G401.6 (cell line): Measurements from ENCODE around the gene PCF11.

ENCODE experiments used
- FAIRE-seq: peaks from 2 replicates; lab custom pipeline; 2012; peaks lifted over from hg19 to GRCh38; lab: Jason Lieb, UNC

Gene PCF11

DNA sequence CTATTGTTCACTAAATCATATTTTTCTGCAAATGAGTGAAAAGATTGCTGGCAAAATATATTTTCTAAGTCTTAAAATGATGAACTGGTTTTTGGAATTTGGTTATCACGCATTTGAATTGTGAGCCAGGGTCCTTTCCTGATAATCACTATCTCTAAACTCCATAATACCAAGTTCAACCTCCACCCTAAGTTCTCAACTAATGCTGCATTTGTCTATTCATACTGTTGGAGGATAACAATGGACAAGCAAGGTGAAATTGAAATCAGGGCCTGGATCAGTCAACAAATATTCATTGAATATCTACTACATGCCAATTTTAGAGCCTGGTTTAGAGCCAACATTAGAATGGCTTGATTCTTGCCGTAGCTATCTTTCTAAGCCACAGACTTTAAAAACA is 4.7 kb upstream of the PCF11 start:
- FAIRE-seq: no peak

DNA sequence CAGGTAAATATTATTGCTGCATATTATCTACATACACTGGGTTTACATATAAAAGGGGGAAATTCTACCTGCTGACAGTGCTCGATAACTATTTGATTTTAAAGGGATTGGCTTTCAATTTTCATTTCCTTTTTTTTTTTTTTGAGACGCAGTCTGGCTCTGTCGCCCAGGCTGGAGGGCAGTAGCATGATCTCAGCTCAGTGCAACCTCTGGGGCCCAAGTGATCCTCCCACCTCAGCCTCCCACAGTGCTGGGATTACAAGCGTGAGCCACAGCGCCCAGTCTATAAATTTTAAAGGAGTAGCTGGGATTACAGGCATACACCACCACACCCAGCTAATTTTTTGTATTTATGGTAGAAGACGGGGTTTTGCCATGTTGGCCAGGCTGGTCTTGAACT is 3.2 kb upstream of the PCF11 start:
- FAIRE-seq: no peak

DNA sequence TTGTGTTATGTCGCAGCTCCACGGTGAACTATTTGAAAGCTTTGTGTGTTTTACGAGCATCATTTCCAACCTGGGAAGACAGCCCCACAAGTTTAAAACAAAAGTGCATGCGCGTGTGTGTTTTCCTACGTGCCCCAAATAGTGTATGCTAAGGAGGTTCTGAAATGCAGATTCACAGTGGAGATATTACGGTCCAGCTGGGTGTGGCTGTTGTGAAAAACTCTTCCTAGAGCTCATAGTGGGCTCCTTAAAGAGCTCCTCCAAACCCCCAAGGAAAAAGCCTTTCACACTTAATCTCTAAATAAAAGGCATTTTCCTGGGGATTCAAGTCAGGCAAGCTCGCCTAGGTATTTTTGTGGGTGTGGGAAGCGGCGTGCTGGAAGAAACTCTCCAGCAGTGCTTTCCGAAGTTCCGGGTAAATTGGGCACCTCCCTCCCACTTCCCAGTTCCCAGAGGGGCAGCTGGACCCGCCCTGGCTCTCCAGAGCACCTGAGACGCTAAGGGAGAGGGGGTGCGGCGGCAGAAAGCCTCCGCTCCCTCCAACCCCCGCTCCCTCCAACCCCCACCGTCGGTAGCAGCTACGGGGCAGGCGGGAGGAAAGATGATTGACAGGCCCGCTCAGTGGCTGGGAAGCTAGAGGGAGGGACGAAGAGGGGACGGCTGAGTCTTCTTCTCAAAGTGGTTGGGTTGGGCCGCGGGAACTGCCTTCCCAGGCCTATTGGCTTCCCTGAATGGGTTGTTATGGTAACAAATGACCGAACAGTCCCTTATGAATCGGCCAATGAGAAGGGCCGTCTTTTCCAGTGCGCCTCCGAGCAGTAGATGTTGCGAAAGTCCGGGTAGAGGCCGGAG is 561 bp upstream of the PCF11 start:
- FAIRE-seq: peak; percentile 99

DNA sequence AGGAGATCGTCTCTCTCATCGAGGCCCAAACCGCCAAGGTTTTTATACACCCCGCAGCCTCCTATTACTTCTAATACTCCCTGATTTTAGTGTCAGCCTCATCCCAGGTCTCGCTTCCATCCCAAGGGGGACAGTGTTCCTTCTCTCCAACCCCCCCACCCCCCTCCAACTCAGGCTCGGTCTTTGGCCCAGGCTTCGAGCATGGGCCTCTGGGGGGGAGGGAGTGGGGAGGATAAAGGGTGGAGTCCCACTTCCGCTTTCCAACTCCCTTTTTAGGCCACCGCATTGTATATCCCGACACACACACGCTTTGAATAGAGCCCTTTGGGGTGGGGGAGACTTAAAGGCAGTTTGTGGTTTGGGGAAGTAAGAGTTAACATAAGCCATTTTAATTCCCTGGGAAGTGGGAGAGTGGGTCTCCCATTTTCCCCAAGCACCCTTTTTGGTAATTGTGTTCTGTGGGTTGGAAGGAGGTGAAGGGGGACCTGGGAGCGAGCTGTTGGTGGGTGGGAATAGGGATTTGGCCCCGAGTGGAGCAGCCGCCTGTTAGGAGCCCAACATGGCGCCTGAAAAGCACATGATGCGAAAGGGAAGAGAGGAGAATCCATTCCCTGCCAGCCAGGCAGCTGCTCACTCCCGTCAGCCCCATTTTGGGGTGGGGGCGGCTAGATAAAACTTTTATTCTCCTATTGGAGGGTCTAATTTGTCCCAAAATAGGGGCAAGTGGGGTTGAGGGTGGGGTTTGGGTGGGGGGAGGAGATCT is 844 bp downstream of the PCF11 start:
- no peak for FAIRE-seq

DNA sequence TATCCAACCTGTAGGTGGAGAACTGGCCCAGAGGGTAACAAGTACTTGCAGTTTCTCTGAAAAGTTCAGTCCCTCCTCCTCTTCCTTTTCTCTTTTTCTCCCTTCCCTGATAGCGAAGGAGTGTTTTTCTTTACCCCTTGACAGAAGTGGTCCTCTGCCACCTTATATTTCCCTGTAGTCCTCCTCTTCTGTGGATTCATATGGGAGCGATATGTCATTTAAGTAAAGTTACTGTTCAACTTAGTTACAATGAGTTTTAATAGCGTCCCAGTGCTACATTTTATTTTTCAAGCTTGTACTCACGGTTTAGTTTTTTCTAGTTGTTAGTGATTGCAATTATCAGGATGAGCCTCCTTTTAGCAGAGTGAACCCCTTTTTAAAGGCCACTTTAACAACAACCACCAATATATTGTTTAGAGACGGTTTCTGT is 1.4 kb downstream of the PCF11 start:
- no peak for FAIRE-seq

DNA sequence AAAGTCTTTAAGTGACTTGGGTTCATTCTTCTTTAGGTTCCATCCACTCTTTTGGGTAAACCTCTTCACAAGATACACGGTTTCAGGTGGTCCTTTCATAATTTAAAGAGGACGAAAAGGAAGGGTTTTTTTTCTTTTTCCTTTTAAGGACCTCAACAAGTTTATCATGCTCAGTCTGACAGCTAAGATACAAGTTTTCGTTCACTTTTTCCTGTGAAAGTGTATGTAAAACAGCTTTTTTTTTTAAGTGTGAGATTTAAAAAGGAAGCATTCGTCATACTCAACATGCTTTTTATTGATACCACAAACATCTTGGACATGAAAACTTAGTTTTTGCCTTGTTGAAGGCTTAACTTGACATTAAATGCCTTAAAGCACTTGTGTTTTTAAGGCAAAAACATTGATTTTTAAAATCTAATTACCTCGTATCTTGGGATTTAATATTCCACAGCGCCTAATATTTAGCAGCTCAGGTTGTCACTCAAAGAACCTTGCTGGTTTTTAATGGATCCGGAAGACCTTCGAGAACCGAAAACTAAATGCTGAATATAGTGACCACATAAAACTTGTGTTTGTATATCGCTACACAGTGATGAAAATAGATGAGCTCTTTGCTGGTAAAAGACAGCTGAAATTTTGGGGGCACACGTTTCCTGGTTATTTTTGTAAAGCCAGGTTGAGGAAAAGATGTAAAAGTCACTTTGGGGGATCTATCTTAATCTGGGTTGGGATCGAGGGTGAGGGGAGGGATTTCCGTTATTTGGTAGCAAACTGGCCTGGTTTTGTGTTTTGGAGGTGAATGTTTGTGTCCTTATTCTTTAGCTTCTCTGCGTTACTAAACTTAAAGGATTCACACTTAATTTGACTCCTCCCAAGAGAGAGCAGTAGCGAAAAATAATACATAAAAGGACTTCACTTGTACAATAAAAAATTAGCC is 2.3 kb downstream of the PCF11 start:
- no peak for FAIRE-seq

DNA sequence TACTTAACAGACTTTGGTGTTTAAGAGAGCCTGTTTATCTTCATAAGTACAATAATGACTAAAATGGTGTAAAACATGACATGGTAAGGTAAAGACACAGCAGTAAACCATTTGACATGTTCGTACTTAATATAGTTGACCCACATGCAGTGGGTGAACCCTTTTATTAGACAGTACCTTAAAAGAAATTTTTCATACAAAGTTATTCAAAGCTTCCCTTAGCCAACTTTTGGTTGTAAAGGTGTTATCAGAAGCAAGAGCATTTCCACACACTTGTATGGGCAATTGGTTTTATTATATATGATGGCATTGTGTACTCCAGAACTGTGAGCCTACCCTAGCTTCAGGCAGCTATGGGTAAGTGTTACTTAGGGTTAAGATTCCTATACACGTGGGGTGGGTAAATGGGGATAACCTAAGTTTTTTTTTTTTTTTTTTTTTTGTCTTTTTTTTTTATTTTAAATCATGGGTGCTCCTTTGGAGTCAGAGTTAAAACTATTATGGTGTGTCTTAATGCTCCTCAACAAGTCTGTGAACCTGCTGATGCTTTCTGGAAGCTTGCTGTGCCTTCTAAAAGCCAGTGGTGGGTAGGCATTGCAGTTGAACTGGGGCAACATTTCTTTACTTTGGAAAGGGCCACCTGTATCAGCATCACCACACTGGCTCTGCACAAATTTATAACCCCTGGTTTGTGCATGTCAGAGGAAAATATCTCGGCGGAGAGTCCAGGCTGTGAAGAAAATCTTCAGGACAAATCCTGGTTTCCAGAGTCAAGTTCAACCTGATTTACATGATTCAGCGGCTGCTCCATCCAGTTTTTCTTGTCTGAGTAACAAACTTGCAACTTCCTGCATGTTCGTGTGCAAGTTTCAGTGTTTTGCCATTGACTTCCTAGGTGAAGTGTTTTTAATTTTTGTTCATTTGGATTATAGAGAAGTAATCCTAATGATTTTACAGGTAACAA is 3.3 kb downstream of the PCF11 start:
- no peak for FAIRE-seq

DNA sequence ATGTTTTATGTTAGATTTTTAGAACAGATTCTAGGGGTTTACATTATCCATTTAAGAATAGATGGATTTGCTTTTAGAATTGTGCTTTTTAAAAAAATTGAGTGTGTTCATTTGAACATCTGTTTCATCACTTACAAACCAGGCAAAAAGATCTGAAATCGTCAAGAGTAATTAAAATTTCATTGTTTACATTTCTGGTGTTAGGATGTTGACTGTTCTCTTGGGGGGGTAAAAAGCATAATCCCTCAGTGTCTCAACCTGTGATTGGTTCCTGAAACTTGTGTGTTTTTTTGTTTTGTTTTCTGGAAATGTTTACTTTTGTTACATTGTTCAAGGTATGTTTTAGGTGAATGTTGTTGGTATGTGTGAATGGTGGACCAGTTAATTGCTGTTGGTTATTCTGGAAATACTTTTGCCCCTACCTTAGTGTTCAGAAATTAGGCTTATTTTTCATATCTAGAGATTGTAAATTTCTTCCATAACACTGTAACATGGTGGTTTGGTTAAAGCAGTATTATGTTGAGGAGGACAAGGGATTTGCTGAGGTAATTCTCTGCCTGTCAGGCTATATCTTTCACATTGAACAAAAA is 4.8 kb downstream of the PCF11 start:
- no peak for FAIRE-seq

DNA sequence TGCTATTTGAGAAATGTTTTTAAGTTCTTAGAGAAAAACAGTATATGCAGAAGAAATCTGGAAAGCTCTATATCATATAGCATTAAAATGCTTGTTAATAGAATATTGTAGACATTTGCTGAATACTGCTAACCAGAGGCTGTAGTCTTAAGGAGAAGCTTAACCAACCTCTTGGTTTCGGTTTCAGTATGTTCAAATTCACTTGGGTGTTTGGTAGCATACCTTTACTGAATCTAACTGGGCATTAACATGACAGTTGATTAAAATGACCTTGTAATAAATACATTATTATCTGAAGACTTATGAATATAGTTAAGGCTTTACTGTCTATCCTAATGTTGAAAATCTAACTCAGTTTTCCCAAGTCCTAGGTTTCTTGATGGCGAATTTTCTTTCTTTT is 5.4 kb downstream of the PCF11 start:
- FAIRE-seq: no peak

DNA sequence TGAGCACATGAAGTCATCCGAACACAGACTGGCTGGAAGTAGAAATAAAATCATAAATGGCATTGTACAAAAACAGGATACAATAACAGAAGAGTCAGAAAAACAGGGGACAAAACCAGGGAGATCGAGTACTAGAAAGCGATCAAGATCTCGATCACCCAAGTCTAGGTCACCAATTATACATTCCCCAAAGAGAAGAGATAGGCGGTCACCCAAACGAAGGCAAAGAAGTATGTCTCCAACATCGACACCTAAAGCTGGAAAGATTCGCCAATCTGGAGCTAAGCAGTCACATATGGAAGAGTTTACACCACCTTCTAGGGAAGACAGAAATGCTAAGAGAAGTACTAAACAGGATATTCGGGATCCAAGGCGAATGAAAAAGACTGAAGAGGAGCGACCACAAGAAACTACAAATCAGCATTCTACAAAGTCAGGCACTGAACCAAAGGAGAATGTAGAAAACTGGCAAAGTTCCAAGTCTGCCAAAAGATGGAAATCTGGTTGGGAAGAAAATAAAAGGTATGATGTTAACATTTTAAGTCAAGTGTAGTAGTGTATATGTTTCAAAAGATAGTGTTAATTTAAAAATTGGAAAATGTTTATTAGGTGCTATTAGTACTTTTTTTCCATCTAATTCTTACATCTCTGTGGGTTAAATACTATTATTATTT is 9.4 kb downstream of the PCF11 start:
- FAIRE-seq: peak; percentile 17

DNA sequence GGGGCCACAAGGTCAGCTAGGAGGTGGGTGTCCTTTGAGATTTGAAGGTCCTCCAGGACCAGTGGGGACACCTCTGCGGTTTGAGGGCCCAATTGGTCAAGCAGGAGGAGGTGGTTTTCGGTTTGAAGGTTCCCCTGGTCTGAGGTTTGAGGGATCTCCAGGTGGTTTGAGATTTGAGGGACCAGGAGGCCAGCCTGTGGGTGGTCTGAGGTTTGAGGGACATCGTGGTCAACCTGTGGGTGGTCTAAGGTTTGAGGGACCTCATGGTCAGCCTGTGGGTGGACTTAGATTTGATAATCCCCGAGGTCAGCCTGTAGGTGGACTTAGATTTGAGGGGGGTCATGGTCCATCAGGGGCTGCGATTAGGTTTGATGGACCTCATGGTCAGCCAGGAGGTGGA is 11.8 kb downstream of the PCF11 start:
- FAIRE-seq: no peak

DNA sequence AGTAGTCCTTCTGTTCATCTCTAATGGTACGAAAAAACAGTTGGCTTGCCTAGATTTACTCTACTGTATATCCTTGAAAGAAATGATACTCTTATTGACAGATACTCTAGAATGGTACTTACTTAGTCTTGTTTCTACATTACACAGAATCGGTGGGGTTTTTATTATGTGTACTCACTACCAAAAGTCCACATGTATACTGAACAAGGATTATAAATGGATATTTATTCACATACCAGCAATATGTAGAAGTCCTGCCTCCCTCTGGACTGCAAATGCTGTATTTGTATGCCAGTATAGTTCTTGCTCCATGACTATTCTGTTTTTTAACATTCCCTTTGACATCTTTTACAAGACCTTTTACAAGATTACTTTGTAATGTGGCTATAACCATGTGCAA is 13.9 kb downstream of the PCF11 start:
- no peak for FAIRE-seq

DNA sequence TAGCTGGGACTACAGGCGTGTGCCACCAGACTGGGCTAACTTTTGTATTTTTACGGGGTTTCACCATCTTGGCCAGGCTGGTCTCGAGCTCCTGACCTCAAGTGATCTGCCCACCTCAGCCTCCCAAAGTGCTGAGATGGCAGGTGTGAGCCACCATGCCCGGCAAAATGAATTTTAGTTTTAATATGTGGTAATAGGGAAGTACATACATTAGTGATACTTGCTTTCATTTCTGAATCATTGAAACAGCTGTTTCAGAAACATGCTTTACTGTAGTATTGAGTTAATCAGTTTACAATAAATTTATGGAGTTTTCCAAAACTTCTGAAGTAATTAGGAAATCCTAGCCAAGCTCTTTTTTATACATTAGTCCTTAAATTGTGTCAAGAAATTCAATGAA is 15.6 kb downstream of the PCF11 start:
- FAIRE-seq: no peak

DNA sequence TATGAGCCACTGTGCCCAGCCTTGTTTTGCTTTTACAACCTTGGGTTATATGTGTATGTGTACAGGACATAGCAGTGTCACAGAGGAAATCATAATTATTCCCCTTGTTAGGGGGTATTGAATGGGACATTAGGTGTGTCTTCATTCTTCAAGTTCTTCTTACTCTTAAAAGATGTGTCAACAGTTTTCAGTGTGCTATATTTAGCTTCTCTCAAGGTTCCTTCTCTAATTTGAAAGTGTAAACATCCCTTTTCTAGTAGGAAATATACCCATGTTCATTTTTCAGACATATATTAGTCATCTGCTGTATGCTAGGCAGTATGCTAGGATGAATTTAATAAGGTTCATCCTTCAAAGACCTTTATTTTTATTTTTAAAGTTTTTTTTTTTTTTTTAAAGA is 17.1 kb downstream of the PCF11 start:
- FAIRE-seq: no peak

DNA sequence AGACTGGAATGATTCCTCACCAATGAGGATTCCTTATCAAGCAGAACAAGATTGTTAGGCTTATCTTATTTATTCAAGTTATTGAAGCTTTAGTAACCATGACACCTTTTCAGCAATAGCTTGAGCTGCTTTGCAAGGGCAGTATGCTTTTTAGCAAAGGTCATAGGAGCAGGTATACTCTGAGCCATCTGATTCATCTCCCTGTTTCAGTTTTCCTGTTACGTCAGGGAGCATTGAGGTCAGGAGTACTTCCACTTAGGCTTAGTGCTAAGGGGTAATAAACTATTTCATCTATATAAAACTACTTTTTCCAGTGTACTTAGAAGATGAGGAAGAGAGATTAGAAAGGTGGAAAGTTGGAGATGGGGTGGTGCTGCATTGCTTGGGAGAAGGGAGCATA is 18.9 kb downstream of the PCF11 start:
- no peak for FAIRE-seq

DNA sequence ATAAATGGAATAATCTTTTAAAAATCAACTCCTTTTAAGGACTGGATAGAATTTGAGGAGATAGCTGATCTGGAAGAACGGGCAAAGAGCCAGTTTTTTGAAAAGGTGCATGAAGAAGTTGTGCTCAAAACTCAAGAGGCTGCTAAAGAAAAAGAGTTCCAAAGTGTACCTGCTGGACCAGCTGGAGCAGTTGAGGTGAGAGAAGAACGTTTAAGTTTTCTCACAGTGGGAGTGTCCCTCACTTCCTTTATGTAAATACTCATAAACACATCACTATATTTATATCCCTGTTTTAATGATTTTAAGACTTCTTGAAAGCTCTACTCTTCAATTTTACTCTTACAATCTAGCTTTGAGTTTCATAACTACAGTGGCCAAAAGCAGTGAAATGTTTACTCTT is 24.9 kb downstream of the PCF11 start:
- FAIRE-seq: no peak

DNA sequence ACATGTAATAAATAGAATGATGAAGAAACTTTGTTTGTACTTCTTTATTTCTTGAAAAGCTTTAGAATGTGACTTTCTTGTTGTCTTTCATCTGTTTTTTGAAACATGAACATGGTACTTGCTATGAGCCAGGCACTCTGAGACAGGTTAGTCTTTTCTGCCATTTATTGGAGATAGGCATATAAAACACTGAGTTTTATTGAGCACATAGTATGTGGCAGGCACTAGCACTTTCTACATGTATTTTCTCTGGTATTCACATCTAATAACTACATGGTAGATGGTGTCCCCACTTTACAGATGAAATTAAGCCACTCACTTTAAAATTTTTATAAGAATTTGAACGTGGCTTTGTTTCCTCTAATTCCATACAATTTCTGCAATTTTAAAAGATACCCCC is 28.8 kb downstream of the PCF11 start:
- FAIRE-seq: no peak

DNA sequence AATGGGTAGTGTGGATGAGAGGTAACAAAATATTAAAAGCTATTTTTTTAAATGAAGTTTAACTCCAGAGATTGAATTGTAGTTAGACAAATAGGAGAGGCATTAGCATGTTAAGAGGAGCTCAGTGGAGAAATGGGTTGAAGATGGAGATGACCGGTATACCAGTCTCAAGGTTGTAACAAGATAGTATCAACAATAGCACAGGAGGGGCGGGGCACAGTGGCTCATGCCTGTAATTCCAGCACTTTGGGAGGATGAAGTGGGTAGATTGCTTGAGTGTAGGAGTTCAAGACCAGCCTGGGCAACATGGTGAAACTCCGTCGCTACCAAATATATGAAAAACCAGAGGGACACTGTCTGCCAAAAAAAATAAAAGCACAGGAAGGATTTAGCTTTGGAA is 30.5 kb downstream of the PCF11 start:
- no peak for FAIRE-seq

DNA sequence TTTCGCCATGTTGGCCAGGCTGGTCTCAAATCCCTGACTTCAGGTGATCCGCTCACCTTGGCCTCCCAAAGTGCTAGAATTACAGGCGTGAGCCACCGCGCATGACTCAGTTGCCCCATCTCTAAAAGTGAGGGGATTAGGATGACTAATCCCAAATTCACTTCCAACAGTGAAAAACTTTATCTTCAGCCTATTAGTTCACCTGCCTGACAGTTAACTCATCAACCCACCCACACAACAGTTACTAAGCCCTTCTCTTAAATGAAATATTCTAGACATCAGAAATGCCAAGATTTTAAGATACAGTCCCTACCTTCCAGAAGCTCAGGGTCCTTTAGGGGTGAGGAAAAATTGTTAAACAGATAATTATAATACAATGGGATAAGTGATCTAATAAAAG is 34.6 kb downstream of the PCF11 start:
- no peak for FAIRE-seq

DNA sequence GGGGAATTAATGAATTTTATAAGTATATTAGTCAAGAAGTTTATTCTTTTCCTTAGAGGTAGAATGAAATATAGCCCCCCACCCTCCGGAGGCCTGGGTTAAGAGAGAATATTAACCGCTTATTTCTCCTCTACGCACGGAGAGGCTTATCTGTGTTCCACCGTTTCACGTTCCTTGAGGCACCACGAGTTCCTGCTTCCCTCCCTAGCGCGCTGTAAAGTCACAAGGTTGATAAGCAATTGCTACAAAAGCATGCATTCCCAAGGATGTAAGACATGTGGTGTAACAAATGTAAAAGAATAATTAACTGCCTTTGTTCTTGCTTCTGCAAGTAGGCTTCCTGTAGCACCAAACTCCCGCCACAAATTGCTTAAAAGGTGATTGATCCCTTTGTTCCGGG is 35.1 kb downstream of the PCF11 start:
- no peak for FAIRE-seq
